Adrenal gland (tissue), 5 donors: ENCODE data around the gene MVB12A.

Experiments used
- POLR2A ChIP-seq, 2 donors: fragments of 450-650 bp; IDR thresholded peaks; one replicate each; pipeline ENCODE4 v1.6.1; 2017; ENCODE audit warnings: antibody characterized with exemption in 2 of 2, mild to moderate bottlenecking in 2 of 2, moderate library complexity in 1 of 2
- TF ChIP-seq, protein P1 (sequence below), 6 experiments: fragments of 450-650 bp in 4 of 6; fragments of 200-600 bp in 2 of 6; sonication (generic) in 1 of 6; IDR thresholded peaks; 1 replicate in 5 of 6; 2 replicates in 1 of 6; pipeline versions ENCODE4 v1.5.1 to v1.8.0; 2016 to 2021; ENCODE audit warnings: antibody characterized with exemption in 6 of 6, mild to moderate bottlenecking in 2 of 6, moderate library complexity in 1 of 6
- donor health status: DM: no; HTN: no; CAD: no.

DNA sequence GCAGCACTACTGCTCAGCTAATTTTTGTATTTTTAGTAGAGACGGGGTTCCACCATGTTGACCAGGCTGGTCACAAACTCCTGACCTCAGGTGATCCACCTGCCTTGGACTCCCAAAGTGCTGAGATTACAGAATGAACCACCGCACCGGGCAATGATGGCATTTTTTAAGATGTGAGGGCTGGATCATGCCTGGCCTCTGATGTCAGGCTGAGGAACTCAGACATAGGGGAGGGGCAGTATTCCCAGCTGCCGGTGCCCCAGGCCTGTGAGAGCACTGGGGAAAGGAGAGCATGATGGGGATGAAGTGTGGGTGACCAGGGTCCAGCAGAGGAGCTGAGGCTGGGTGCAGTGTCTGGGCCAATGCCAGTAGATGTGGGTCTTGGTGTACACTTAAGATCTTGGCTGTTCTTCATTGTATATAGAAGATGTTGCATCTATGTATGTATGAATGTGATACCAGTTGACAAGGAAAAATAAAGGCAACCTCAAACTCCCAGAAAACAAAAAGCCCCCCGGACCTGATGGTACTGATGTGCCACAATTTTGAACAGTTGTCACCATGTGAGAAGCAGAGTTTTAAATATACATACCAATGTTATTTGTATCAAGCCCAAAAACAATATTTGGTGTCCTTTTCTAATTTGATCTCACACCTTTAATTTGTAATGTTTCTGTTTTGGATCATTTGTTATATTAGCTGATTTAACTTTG is 39.3 kb upstream of the MVB12A start:
- TF ChIP-seq POLR2A (IDR thresholded peaks at IDR 0.05), result no peak
- TF ChIP-seq, protein P1, sequence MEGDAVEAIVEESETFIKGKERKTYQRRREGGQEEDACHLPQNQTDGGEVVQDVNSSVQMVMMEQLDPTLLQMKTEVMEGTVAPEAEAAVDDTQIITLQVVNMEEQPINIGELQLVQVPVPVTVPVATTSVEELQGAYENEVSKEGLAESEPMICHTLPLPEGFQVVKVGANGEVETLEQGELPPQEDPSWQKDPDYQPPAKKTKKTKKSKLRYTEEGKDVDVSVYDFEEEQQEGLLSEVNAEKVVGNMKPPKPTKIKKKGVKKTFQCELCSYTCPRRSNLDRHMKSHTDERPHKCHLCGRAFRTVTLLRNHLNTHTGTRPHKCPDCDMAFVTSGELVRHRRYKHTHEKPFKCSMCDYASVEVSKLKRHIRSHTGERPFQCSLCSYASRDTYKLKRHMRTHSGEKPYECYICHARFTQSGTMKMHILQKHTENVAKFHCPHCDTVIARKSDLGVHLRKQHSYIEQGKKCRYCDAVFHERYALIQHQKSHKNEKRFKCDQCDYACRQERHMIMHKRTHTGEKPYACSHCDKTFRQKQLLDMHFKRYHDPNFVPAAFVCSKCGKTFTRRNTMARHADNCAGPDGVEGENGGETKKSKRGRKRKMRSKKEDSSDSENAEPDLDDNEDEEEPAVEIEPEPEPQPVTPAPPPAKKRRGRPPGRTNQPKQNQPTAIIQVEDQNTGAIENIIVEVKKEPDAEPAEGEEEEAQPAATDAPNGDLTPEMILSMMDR (IDR thresholded peaks at IDR 0.05), result no peak
